ENCODE results near the gene PRMT9. TPM values are rescaled to one million over a fixed set of nuclear protein-coding genes. Genes with fewer than 3 reads are reported as not detected.
A peak's percentile ranks its signal among the peaks of the same experiment; 100 is the strongest.

Gene PRMT9
- total RNA-seq, result 9.4 and 10.1 TPM in 2 replicates

GRCh38 chr4:147683717-147684700, at the start of gene PRMT9:
TSS of gene PRMT9 (minus strand) at chr4:147684163. CDS start at chr4:147683987, 176 bp downstream.
- DNase-seq (ENCODE audit: low read depth in 2 of 2), result peak; percentile 83 to 93

- peak in 1 of 2 donors; percentile 44 for DNase-seq (ENCODE audit: low read depth in 2 of 2)
Observed at GRCh38 chr4:147732518-147733235, 48.7 kb upstream of the PRMT9 start.

- DNase-seq (ENCODE audit: low read depth in 2 of 2), result peak; percentile 42 to 74
Observed at GRCh38 chr4:147731580-147732517, 47.9 kb upstream of the PRMT9 start, which contains the start of gene ARHGAP10. TSS of gene ARHGAP10 (plus strand) at chr4:147732088. CDS start at chr4:147732302, 214 bp downstream.

- DNase-seq (ENCODE audit: low read depth in 2 of 2), result no peak
Observed at GRCh38 chr4:147730333-147730732, 46.4 kb upstream of the PRMT9 start.

GRCh38 chr4:147727476-147728028, 43.6 kb upstream of the PRMT9 start:
- DNase-seq (ENCODE audit: low read depth in 2 of 2), result no peak

GRCh38 chr4:147725673-147726072, 41.7 kb upstream of the PRMT9 start:
- no peak for DNase-seq (ENCODE audit: low read depth in 2 of 2)

- no peak for DNase-seq (ENCODE audit: low read depth in 2 of 2)
Observed at GRCh38 chr4:147724468-147725201, 40.7 kb upstream of the PRMT9 start.

GRCh38 chr4:147723326-147723725, 39.4 kb upstream of the PRMT9 start:
- DNase-seq (ENCODE audit: low read depth in 2 of 2), result no peak

- DNase-seq (ENCODE audit: low read depth in 2 of 2), result no peak
Observed at GRCh38 chr4:147717878-147718277, 33.9 kb upstream of the PRMT9 start.

- peak in 1 of 2 donors; percentile 65 for DNase-seq (ENCODE audit: low read depth in 2 of 2)
Observed at GRCh38 chr4:147714575-147715401, 30.8 kb upstream of the PRMT9 start.

GRCh38 chr4:147709999-147710398, 26.0 kb upstream of the PRMT9 start:
- DNase-seq (ENCODE audit: low read depth in 2 of 2), result no peak

- DNase-seq (ENCODE audit: low read depth in 2 of 2), result peak; percentile 45 to 60
Observed at GRCh38 chr4:147707892-147708672, 24.1 kb upstream of the PRMT9 start.

GRCh38 chr4:147704846-147705245, 20.9 kb upstream of the PRMT9 start:
- no peak for DNase-seq (ENCODE audit: low read depth in 2 of 2)

- no peak for DNase-seq (ENCODE audit: low read depth in 2 of 2)
Observed at GRCh38 chr4:147696866-147697265, 12.9 kb upstream of the PRMT9 start.

- DNase-seq (ENCODE audit: low read depth in 2 of 2), result no peak
Observed at GRCh38 chr4:147693218-147693617, 9.3 kb upstream of the PRMT9 start.

GRCh38 chr4:147691820-147692219, 7.9 kb upstream of the PRMT9 start:
- DNase-seq (ENCODE audit: low read depth in 2 of 2), result no peak

GRCh38 chr4:147689067-147689466, 5.1 kb upstream of the PRMT9 start:
- no peak for DNase-seq (ENCODE audit: low read depth in 2 of 2)

- DNase-seq (ENCODE audit: low read depth in 2 of 2), result peak in 1 of 2 donors; percentile 30
Observed at GRCh38 chr4:147683188-147683591, 773 bp downstream of the PRMT9 start.

Measured in dermis microvascular lymphatic vessel endothelial cell (primary cell).